Adrenal gland (tissue), 12 donors: ENCODE data around the gene ADCYAP1. TPM values are rescaled to one million over a fixed set of nuclear protein-coding genes. Genes with fewer than 3 reads are reported as not detected.

ENCODE experiments used
- DNase-seq, 7 donors: peaks; one replicate each; pipeline ENCODE4 v3.0.0-alpha.2; 2019 to 2020
- H3K27ac ChIP-seq, 5 donors: fragments of 200-600 bp; sonication (generic) in 4 of 5; 1 replicate in 3 of 5; 2 replicates in 2 of 5; pipeline versions ENCODE4 v1.5.1 to v1.8.0; 2016 to 2020; ENCODE audit warnings: mild to moderate bottlenecking in 1 of 5
- H3K27me3 ChIP-seq: fragments of 200-600 bp; 2 replicates; pipeline ENCODE4 v1.8.0; 2021
- H3K36me3 ChIP-seq, 2 donors: fragments of 200-600 bp; replicated peaks in 1 of 2; 1 replicate in 1 of 2; 2 replicates in 1 of 2; pipeline versions ENCODE4 v1.5.1 to v1.8.0; 2018 to 2022
- H3K4me1 ChIP-seq, 2 donors: fragments of 200-600 bp; replicated peaks in 1 of 2; 1 replicate in 1 of 2; 2 replicates in 1 of 2; pipeline versions ENCODE4 v1.5.1 to v1.8.0; 2018 to 2021
- H3K4me3 ChIP-seq, 4 donors: fragments of 200-600 bp; sonication (generic) in 3 of 4; one replicate each; pipeline ENCODE4 v1.5.1; 2016 to 2018
- H3K9me3 ChIP-seq, 3 donors: fragments of 200-600 bp; sonication (generic) in 1 of 3; replicated peaks in 1 of 3; 1 replicate in 2 of 3; 2 replicates in 1 of 3; pipeline versions ENCODE4 v1.5.1 to v1.8.0; 2016 to 2021
- POLR2A ChIP-seq, 2 donors: fragments of 450-650 bp; IDR thresholded peaks; one replicate each; pipeline ENCODE4 v1.6.1; 2017; ENCODE audit warnings: antibody characterized with exemption in 2 of 2, mild to moderate bottlenecking in 2 of 2, moderate library complexity in 1 of 2
- WGBS, 4 donors: extraction: QIAGEN DNeasy Blood & Tissue Kit in 2 of 4; methylation state at CpG; one replicate each; pipeline versions ENCODE4 v1.1.5 to v1.1.7; 2013 to 2017; 5-methylcytosine and 5-hydroxymethylcytosine counted together
- intact Hi-C, 2 donors: fragments of 100-400 bp; cut with DNase I; formaldehyde crosslinking; loops; one replicate each; pipeline versions ENCODE4 v1.14.1 to v1.15.0; 2022 to 2023
- polyA plus RNA-seq, 3 donors: library from polyadenylated mRNA; stranded (reverse); fragments of 200-250 nt in 2 of 3; fragments of 350-450 nt in 1 of 3; fragmentation: Illumina TruSeq in 1 of 3; extraction: RNeasy Lipid Tissue Mini Kit (QIAGEN cat#74804) in 1 of 3; gene quantifications; one replicate each; pipeline ENCODE4 v1.2.3, GENCODE V29; 2013 to 2014
- total RNA-seq, 9 donors: library from RNA; depleted of rRNA in 4 of 9; stranded (reverse); fragments of >200 nt in 4 of 9; fragments of 120-200 nt in 1 of 9; fragmentation: NEBNext Ultra II Directional in 1 of 9; extraction: Animal tissue kit (Norgen Biotek cat#: 25700) in 1 of 9; gene quantifications; one replicate each; pipeline versions ENCODE4 v1.1.0 to v1.2.4, GENCODE V29; 2013 to 2023
- TF ChIP-seq, protein P1 (sequence below), 6 experiments: fragments of 450-650 bp in 4 of 6; fragments of 200-600 bp in 2 of 6; sonication (generic) in 1 of 6; IDR thresholded peaks; 1 replicate in 5 of 6; 2 replicates in 1 of 6; pipeline versions ENCODE4 v1.5.1 to v1.8.0; 2016 to 2021; ENCODE audit warnings: antibody characterized with exemption in 6 of 6, mild to moderate bottlenecking in 2 of 6, moderate library complexity in 1 of 6
- donor health status: healthy with polysubstance abuse.
- donor health status: Bipolar disorder and iron deficiency.
- donor health status: DM: yes; HTN: yes; CAD: no.
- donor health status: DM: no; HTN: no; CAD: no.
- donor health status: DM: no; HTN: no; CAD: no.
- donor health status: DM: yes; HTN: yes; CAD: no.

The ADCYAP1 gene
- total and polyA plus RNA-seq, 12 donors = 0.06 to 0.69 (median 0.57) TPM; not detected in 5

DNA sequence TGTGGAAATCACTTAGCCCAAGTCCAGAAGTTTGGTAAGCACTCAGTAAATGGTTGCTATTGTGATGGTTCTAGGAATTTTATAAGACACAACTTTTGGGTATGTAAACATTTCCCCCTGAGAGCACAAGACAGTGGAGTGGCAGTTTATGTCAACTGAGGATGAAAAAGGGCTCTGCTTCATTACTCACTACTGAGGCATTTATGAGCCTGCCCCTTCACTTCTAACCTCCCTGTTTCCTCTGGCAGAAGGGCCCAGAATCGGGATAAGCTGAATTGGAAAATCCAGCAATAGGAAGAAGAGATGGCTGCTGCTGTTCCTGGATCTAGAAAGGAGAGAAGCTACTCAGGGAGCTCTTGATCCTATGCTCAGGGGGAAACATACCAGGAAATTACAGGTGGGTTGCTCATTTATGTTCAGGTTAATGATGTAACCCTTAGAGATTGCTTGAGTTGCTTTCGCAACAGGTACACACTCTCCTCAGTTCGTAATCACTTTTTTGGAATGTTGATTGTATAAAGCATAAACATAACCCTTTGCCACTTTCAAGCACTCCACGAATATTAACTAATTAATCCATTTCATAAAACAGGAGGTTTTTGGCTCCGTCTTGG, 46.3 kb downstream of the ADCYAP1 start:
- 58 to 67% (median 66%) methylated on average over 5 of the region's 5 CpGs for WGBS, 4 donors
- H3K4me1 ChIP-seq = no peaks in the 10 kb centered on the region
- H3K36me3 ChIP-seq = no peaks in the 10 kb centered on the region
- DNase-seq = no peak
- H3K27ac ChIP-seq = no peak overlapping the region
- no peak overlapping the region for H3K4me3 ChIP-seq
- no peak for TF ChIP-seq POLR2A (IDR thresholded peaks at IDR 0.05)
- TF ChIP-seq, protein P1, sequence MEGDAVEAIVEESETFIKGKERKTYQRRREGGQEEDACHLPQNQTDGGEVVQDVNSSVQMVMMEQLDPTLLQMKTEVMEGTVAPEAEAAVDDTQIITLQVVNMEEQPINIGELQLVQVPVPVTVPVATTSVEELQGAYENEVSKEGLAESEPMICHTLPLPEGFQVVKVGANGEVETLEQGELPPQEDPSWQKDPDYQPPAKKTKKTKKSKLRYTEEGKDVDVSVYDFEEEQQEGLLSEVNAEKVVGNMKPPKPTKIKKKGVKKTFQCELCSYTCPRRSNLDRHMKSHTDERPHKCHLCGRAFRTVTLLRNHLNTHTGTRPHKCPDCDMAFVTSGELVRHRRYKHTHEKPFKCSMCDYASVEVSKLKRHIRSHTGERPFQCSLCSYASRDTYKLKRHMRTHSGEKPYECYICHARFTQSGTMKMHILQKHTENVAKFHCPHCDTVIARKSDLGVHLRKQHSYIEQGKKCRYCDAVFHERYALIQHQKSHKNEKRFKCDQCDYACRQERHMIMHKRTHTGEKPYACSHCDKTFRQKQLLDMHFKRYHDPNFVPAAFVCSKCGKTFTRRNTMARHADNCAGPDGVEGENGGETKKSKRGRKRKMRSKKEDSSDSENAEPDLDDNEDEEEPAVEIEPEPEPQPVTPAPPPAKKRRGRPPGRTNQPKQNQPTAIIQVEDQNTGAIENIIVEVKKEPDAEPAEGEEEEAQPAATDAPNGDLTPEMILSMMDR (IDR thresholded peaks at IDR 0.05) = no peak
- H3K27me3 ChIP-seq = no peaks in the 10 kb centered on the region
- intact Hi-C loops = no loop called here
- no peaks in the 10 kb centered on the region for H3K9me3 ChIP-seq

DNA sequence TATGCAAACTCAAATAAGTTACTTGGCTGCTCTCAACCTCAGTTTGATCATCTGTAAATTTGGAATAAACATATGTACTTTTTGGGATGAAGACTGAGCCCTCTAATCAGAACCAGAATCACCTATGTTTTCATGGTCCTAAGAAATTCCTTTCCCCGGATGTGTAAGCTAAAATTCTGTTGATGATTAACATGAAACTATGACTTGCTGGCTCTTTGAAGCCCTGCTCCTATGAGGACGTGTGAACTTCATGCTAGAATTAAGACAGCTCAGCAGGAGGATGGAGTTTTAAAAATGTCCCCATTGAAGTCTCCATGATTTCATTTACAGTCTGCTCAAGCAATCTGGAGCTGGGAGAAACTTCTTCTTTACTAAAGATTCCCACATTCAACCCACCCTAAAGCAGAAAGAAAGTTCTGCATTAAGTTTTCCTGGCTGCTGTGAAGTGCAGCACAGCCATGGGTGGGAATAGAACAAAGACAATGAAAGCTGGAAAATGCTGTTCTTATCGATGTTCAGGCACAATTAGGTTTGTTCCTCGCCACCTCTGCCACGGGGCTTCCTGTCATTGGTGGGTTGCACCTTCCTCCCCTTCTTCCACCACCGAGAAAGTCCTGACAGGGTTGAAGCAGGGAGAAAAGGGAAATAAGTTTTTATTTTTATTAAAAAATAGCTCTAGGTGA, 50.9 kb downstream of the ADCYAP1 start:
- TF ChIP-seq POLR2A (IDR thresholded peaks at IDR 0.05) = no peak
- Histone ChIP-seq H3K4me3 (no peak overlapping the region), H3K27me3 (no peaks in the 10 kb centered on the region), H3K27ac (no peak overlapping the region), H3K36me3 (no peaks in the 10 kb centered on the region), H3K9me3 (no peaks in the 10 kb centered on the region), H3K4me1 (no peaks in the 10 kb centered on the region)
- WGBS, 4 donors = 57 to 63% (median 59%) methylated on average over 6 of the region's 6 CpGs
- intact Hi-C loops = no loop called here
- no peak for DNase-seq

DNA sequence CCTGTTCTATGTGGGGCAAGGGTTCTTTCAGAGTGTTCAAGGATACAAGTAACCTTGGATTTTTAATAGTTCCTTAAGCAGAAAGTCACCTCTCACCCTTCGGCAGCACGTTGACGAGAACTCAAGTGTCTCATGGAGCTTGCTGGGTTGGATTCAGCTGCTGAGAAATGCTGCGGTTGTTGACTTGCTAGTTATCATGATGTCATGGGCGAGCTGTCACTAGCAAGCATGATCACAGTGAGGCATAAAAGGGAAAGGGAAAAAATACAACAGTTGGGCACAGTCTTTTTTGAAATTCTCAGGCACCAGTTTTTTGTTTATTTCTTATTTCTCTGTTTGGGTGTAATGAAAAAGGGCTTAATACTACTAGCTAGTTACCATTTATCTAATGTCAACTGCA, 53.2 kb downstream of the ADCYAP1 start:
- H3K36me3 ChIP-seq = no peaks in the 10 kb centered on the region
- TF ChIP-seq, protein P1 (IDR thresholded peaks at IDR 0.05) = no peak
- no peak for TF ChIP-seq POLR2A (IDR thresholded peaks at IDR 0.05)
- no peaks in the 10 kb centered on the region for H3K27me3 ChIP-seq
- no peaks in the 10 kb centered on the region for H3K4me1 ChIP-seq
- H3K4me3 ChIP-seq = no peak overlapping the region
- intact Hi-C loops = no loop called here
- WGBS, 4 donors = 62 to 73% (median 68%) methylated on average over 5 of the region's 5 CpGs
- no peak overlapping the region for H3K27ac ChIP-seq
- no peaks in the 10 kb centered on the region for H3K9me3 ChIP-seq
- no peak for DNase-seq

DNA sequence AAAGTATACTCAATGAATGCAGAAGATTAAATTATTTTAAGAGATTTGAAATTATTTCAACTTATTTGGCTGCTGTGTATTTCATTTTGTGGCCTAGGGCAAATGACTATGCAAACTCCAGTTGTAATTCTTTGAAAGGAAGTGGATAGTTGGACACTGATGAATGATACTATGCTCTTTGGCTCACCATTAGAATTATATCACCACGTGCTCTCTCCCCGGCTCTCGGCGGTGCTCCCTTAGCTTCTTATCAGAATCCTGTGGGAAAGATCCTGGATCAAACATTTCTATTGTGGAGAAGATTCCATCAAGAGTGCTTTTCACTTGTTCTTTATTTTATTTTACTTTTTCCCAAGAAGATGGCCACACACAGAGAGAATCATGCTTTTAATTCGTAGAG, 55.2 kb downstream of the ADCYAP1 start:
- H3K27ac ChIP-seq = no peak overlapping the region
- no peaks in the 10 kb centered on the region for H3K27me3 ChIP-seq
- intact Hi-C loops = loop anchor here in 1 of 2 donors (10.0 kb wide), 1 partner anchor 95 kb away; no protein-coding TSS in a partner anchor
- no peak overlapping the region for H3K4me3 ChIP-seq
- TF ChIP-seq, protein P1 (IDR thresholded peaks at IDR 0.05) = no peak
- no peak for TF ChIP-seq POLR2A (IDR thresholded peaks at IDR 0.05)
- 31 to 42% (median 35%) methylated on average over 5 of the region's 5 CpGs for WGBS, 4 donors
- H3K4me1 ChIP-seq = no peaks in the 10 kb centered on the region
- no peak for DNase-seq
- no peaks in the 10 kb centered on the region for H3K9me3 ChIP-seq
- no peaks in the 10 kb centered on the region for H3K36me3 ChIP-seq

Other genes starting within 250 kb of the ADCYAP1 start
- gene TYMS, start 247.2 kb upstream of the ADCYAP1 start, total RNA-seq = 10 to 100 TPM in 1 of 9 donors, 1 to 10 TPM in 7, not detected in 1; 2.9 to 19.2 (median 4.1) TPM
- 1 to 10 TPM in 2 of 3 donors, under 1 TPM in 1; 0.32 to 7.1 (median 1.1) TPM for gene TYMS, start 247.2 kb upstream of the ADCYAP1 start, polyA plus RNA-seq
- gene ENOSF1, start 192.2 kb upstream of the ADCYAP1 start, total RNA-seq = 100 to 1,000 TPM in 4 of 9 donors, 10 to 100 TPM in 5; 50.8 to 137 (median 83.1) TPM
- gene ENOSF1, start 192.2 kb upstream of the ADCYAP1 start, polyA plus RNA-seq = 100 to 1,000 TPM in 2 of 3 donors, 10 to 100 TPM in 1; 67.1 to 196 (median 195) TPM
- gene YES1, start 92.6 kb upstream of the ADCYAP1 start, total RNA-seq = 10 to 100 TPM; 35.3 to 84.1 (median 55.2) TPM
- 10 to 100 TPM; 11.5 to 33.1 (median 14.4) TPM for gene YES1, start 92.6 kb upstream of the ADCYAP1 start, polyA plus RNA-seq